HG02642 (cell line): Measurements from ENCODE around the gene KCNH3.
"Not testable (repeated sequence)": the region's sequence is repeated elsewhere in the genome, so short reads cannot be mapped to it uniquely, and the experiment has no call there.

Experiments used
- ATAC-seq: cut with Tn5 transposase; IDR thresholded peaks from one replicate; pipeline ENCODE4 v1.9.1; 2021; ENCODE audit warnings: mild to moderate bottlenecking; ENCODE audit not compliant: unreplicated experiment, poor library complexity

Gene KCNH3, protein sequence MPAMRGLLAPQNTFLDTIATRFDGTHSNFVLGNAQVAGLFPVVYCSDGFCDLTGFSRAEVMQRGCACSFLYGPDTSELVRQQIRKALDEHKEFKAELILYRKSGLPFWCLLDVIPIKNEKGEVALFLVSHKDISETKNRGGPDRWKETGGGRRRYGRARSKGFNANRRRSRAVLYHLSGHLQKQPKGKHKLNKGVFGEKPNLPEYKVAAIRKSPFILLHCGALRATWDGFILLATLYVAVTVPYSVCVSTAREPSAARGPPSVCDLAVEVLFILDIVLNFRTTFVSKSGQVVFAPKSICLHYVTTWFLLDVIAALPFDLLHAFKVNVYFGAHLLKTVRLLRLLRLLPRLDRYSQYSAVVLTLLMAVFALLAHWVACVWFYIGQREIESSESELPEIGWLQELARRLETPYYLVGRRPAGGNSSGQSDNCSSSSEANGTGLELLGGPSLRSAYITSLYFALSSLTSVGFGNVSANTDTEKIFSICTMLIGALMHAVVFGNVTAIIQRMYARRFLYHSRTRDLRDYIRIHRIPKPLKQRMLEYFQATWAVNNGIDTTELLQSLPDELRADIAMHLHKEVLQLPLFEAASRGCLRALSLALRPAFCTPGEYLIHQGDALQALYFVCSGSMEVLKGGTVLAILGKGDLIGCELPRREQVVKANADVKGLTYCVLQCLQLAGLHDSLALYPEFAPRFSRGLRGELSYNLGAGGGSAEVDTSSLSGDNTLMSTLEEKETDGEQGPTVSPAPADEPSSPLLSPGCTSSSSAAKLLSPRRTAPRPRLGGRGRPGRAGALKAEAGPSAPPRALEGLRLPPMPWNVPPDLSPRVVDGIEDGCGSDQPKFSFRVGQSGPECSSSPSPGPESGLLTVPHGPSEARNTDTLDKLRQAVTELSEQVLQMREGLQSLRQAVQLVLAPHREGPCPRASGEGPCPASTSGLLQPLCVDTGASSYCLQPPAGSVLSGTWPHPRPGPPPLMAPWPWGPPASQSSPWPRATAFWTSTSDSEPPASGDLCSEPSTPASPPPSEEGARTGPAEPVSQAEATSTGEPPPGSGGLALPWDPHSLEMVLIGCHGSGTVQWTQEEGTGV

GRCh38 chr12:49538510-49539403, at the start of gene KCNH3:
Gene KCNH3, plus strand, starts transcription at chr12:49539030. Its CDS starts 387 bp downstream, at chr12:49539417.
- ATAC-seq = peak; percentile 73

GRCh38 chr12:49489154-49489553, 49.7 kb upstream of the KCNH3 start:
- ATAC-seq = no peak

DNA sequence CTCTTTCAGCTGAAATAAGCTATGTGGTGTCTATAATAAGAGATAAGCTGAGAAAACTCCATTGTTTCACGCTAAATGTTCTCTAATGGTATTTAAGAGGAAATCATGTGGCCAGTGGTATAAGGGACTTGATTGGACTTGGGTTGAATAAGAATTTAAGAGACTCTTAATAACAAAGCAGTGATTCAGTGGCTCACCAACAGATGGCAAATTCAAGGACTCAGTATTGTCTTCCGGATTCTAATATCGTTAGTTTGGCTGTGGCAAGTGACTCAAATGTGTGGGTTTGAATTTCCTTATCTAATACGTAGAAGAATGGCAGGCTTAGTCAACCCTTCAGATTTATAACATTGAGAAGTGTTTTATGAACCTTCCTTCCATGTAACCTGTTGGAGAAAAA, 49.1 kb upstream of the KCNH3 start:
- ATAC-seq = no peak

- no peak for ATAC-seq
Observed at GRCh38 chr12:49491823-49492222, 47.0 kb upstream of the KCNH3 start.

- ATAC-seq = no peak
Observed at GRCh38 chr12:49493900-49494299, 44.9 kb upstream of the KCNH3 start.

DNA sequence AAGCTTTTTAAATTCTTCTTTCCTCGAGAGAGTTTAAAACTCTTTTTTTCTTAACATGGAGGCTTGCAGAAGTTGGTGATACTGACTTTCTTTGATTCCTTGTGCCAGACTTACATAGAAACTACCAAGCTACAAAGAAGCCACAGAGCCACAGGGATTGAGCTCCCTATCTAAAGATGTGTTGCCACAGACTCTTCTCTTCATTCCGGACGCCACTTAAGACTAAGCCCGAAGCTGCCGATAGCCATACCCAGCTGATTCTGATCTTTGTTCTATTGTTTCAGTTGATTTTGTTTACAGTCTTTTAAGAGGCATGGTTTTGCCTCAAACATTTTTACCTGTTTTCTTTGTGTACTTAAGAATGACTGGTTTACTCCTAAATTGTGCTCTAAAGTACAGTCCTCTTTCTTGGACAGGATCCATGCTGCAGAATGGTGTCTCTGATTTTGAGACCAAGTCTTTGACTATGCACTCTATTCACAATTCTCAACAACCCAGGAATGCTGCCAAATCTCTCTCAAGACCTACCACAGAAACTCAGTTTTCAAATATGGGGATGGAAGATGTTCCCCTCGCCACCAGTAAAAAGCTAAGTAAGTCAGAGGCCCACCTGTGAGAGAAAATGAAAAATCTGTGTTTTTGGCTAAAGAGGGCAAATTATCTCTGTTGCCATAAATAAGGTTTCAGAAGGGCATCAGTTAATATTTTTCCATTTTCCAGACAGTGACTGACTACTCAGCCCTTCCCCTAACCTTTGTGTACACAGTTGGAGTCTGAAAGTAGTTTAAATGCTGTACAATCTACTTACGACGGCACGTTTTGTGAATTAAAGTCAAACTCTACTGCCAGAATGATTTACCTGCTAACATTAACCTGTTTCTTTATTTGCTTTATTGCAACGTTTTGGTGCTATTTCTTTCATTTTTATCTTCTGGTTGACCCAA, 42.1 kb upstream of the KCNH3 start:
- ATAC-seq = no peak

DNA sequence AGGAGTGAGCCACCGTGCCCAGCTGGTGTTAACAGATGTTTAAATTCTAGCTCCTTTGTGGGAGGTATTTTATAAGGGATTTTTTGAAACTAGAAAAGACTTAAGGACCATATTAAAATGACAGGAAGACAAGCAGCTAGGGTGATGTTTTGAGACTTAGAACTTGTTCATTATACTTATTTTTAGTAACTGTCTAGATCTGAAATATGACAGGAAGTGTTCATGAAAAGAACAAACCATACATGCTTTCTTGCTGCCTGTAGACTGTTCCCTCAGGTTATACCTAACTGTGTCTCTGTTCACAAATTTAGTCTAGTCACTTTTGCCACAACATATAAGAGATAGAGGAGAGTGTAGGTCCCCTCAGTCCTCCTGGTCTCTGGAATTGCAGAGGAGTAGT, 36.9 kb upstream of the KCNH3 start:
- ATAC-seq = no peak

- ATAC-seq = no peak
Observed at GRCh38 chr12:49502590-49502989, 36.2 kb upstream of the KCNH3 start.

DNA sequence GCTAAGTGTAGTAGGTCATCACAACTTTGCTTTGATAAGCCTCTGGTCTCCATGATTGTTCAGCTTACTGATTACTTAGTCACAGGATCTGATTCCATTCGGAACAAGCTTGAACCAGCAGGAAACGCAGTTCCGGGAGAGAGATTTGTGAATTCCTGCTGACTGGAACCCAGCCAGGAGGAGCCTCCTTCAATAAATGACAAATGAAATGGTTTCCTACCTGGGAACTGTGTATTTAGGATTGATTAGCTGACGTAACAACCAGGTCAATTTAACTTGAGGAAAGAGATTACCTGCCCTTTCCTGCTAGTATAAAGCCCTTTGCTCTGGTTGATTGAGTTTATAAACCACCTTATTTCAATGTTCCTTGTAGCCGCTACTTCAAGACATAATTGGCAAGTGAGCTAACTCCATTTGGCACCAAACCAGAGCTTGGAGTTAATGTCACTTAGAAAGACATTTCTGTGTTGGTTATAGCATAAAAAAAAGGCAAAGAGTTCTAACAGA, 35.1 kb upstream of the KCNH3 start:
- ATAC-seq = no peak

GRCh38 chr12:49505672-49506071, 33.2 kb upstream of the KCNH3 start:
- no peak for ATAC-seq

- no peak for ATAC-seq
Observed at GRCh38 chr12:49507139-49507538, 31.7 kb upstream of the KCNH3 start.

GRCh38 chr12:49509681-49510080, 29.1 kb upstream of the KCNH3 start:
- not testable (repeated sequence) for ATAC-seq

DNA sequence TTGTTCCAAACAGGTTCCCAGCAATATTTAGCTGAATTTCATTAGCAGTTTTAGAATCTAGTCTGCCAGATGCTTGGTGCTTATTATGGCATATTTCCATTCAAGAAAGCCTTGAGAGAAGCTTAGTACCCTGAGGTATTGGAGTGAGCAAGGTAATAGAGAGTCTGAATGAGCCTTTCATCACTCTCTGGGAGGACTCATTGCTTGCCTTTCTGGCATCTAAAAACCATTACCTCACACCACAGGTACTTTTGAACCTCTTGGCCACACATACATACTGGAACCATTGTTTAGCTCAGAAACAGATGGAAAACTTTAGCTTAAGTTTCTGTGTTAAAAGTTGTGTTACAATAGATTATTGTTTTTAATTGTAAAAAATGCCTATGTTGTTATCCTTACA, 27.4 kb upstream of the KCNH3 start:
- no peak for ATAC-seq

GRCh38 chr12:49512546-49512945, 26.3 kb upstream of the KCNH3 start:
- ATAC-seq = no peak

DNA sequence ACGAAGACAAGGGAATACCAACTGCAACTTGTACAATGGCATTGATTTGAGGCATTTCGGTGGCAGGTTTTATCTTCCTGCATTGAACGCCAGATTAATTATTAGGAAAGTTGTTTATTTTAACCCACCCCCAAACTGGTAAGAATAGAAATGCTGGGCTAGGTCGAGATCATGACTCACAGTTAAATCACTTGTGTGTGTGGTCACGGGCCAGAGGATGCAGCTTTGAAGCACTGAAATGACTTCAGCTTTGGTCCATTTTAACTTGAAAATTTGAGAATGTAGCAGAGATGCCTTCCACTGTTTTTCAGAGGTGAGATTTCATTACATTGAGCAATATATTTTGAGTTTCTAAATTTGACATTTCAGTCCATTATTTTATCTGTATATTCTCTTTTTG, 23.6 kb upstream of the KCNH3 start:
- no peak for ATAC-seq

- ATAC-seq = no peak
Observed at GRCh38 chr12:49518914-49519573, 19.8 kb upstream of the KCNH3 start.

GRCh38 chr12:49519574-49519936, 19.3 kb upstream of the KCNH3 start:
- no peak for ATAC-seq

GRCh38 chr12:49521389-49521788, 17.4 kb upstream of the KCNH3 start:
- ATAC-seq = no peak
